ENCODE results near the gene TIMM13. TPM values are rescaled to one million over a fixed set of nuclear protein-coding genes. Genes with fewer than 3 reads are reported as not detected.

TIMM13 gene
- total RNA-seq, 4 donors from 2014 or later, result 28.8 to 43.6 (median 41.1) TPM

DNA sequence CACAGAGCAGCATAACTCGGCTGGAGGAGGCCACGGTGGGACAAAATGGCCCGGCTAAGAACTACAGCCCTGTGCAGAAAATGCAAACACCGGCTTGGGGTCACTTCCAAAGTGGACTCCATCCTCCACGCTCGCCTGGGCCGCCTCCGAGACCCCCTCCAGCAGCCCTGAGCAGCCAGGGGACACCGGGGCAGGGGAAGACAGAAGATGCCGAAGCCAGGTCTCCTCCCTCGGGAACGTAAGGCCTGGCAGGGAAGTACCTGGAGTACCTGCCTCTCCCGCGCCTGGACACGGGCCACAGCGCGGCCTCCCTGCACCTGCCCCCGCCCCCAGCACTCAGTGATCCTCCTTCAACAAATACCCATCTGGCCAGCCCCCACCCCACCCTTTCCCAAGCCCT lies 24.4 kb upstream of the TIMM13 start:
- ATAC-seq (ENCODE audit: low FRiP score) (no peak), DNase-seq (ENCODE audit: low spot score) (no peak)
- TF ChIP-seq, protein P1, sequence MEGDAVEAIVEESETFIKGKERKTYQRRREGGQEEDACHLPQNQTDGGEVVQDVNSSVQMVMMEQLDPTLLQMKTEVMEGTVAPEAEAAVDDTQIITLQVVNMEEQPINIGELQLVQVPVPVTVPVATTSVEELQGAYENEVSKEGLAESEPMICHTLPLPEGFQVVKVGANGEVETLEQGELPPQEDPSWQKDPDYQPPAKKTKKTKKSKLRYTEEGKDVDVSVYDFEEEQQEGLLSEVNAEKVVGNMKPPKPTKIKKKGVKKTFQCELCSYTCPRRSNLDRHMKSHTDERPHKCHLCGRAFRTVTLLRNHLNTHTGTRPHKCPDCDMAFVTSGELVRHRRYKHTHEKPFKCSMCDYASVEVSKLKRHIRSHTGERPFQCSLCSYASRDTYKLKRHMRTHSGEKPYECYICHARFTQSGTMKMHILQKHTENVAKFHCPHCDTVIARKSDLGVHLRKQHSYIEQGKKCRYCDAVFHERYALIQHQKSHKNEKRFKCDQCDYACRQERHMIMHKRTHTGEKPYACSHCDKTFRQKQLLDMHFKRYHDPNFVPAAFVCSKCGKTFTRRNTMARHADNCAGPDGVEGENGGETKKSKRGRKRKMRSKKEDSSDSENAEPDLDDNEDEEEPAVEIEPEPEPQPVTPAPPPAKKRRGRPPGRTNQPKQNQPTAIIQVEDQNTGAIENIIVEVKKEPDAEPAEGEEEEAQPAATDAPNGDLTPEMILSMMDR (IDR thresholded peaks at IDR 0.05), result no peak

DNA sequence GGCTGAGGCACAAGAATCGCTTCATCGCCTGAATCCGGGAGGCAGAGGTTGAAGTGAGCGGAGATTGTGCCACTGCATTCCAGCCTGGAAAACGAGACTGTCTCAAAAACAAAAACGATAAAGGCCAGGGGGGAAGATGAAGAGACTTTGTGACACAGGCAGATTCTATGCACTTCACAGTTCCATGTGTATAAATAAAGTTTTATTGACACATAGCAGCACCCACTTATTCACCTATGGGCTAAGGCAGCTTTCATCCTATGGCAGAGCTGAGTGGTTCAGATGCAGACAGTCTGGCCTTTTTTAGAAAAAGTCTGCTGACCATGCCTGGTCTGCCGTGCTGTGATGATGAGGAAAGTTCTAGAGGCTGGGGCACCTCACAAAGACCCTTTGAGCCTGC lies 23.8 kb upstream of the TIMM13 start:
- no peak for DNase-seq (ENCODE audit: low spot score)
- TF ChIP-seq, protein P1 (IDR thresholded peaks at IDR 0.05), result no peak
- ATAC-seq (ENCODE audit: low FRiP score), result no peak

DNA sequence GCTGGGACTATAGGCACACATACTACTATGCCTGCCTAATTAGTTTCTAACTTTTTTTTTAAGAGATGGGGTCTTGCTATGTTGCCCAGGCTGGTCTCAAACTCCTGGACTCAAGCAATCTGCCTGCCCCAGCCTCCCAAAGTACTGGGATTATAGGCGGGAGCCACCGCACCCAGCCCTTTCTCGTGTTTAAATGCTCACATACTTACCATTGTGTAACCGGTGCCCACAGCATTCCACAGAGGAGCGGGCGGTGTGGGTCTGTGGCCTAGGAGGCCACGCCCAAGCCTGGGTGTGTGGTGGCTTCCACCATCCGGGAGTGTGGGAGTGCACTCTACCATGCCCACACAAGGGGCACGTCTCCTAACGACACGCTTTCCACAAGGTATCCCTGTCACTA lies 21.6 kb upstream of the TIMM13 start:
- TF ChIP-seq, protein P1 (IDR thresholded peaks at IDR 0.05), result no peak
- no peak for ATAC-seq (ENCODE audit: low FRiP score)
- no peak for DNase-seq (ENCODE audit: low spot score)

DNA sequence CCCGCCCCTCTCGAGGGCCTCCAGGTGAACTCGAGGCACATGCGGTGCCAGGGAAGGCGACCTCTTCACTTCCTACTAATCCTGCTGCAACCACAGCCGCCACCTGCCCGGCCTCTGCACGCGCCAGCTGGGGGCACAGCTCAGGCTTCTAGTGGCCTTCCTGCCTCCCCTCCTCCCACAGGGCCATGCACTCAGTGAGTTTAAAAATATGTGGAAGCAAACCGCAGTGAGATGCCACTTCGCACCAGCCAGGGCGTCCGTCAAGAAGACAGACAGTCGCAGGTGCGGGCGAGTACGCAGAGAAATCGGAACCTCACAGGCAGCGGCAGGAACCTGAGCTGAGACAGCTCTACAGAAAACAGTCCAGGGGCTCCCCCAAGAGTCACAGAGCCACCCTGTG lies 19.0 kb upstream of the TIMM13 start:
- no peak for ATAC-seq (ENCODE audit: low FRiP score)
- no peak for DNase-seq (ENCODE audit: low spot score)
- TF ChIP-seq, protein P1 (IDR thresholded peaks at IDR 0.05), result no peak

DNA sequence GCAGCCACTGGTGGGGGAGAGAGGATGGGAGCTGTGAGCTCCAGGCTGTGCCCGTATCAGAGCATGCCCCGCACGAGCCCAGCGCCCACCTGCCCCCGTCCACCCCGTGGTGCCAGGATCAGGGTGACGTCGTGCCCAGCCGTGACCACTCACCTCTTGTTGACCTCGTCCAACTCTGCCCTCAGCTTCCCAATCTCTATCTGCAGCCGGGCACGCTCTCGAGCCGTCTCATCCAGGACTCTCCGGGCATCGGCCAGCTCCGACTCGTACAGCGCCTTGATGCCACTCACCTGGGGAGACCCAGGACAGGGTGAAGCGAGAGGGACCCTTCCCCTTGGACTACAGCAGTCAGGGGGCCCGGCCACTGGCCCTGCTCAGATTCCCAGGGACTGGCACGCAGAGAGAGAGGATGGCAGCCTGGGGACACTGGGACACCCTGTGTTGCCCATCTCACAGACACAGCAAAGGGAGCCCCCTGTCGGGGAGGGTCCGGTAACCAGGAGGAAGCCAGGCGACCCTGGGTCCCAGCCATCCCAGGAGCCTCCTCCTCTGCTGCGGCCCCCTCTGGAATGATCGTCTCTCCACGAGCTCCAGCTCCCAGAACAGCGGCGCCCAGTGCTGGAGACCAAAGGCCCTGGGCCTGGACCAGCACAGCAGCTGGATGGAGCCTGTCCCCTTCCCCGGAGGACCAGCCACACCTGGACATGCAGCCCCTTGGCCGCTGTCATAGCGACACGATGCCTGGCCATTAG lies 17.0 kb upstream of the TIMM13 start:
- TF ChIP-seq, protein P1 (IDR thresholded peaks at IDR 0.05), result no peak
- ATAC-seq (ENCODE audit: low FRiP score) (no peak), DNase-seq (ENCODE audit: low spot score) (no peak)

DNA sequence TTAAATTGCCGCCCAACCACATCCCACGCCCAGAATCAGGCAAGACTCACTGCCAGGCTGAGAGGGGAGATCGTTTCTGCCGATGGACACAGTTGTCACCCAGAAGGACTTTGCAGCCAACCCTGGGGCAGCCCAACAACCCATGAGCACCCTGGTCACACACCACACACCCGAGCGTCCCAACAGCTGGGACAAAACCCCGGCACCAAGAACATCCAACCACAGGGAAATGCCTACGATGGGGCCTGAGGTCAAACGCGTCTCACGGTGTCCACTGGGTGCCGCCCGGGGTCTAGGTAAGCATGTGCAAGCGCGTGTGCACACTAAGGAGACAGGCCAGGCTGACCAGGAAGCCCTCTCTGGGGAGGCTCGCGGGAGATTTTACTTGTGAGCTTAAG lies 16.4 kb upstream of the TIMM13 start:
- TF ChIP-seq, protein P1 (IDR thresholded peaks at IDR 0.05), result no peak
- no peak for DNase-seq (ENCODE audit: low spot score)
- no peak for ATAC-seq (ENCODE audit: low FRiP score)

DNA sequence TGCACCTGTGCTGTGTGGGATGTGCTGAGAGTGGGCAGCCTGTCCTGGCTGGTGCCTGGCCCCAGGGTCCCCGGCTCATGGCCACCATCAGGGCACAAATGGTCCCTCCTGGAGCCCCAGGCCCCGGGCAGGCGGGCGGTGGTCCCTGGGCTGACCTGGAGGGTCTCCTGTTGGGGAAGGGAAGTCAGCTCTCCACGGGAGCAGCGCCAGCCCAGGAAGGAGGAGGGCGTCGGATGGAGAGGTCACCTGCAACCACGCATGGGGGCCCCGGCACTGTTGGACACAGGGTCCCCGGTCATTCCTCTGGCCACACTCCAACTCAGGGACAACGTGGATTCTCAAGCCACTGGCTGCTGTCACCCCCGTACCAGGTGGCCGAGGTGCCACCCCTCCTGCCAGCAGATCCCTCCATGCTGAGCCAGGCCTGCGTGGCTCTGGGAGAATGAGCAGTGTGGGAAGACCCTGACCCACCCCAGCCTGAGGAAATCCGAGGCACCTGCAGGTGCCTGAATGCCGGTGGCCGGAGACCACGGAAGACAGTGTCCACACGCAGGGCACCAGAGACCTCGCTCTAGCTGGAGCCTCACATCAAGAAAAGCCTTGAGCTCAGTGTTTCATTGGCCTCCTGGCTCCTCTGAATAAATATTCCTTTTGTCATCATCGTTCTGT lies 15.9 kb upstream of the TIMM13 start:
- DNase-seq (ENCODE audit: low spot score) (no peak), ATAC-seq (ENCODE audit: low FRiP score) (no peak)
- TF ChIP-seq, protein P1 (IDR thresholded peaks at IDR 0.05), result no peak

Measured in omental fat pad (tissue), 4 donors.